NCI-H526 treated with DMSO at 0.1 percent for 48 hours (cell line): ENCODE results near the gene MTHFD2L.
"Not testable (repeated sequence)": the region's sequence is repeated elsewhere in the genome, so short reads cannot be mapped to it uniquely, and the experiment has no call there.

Source experiments
- DNase-seq: peaks from one replicate; lab custom pipeline; 2025; lab: John Stamatoyannopoulos, UW

Gene MTHFD2L

GRCh38 chr4:74335341-74336021 lies 177.6 kb downstream of the MTHFD2L start:
- DNase-seq, result no peak

- DNase-seq, result no peak
Observed at GRCh38 chr4:74338792-74339333, 180.9 kb downstream of the MTHFD2L start.

GRCh38 chr4:74339501-74339900 lies 181.6 kb downstream of the MTHFD2L start:
- no peak for DNase-seq

GRCh38 chr4:74340421-74340820 lies 182.5 kb downstream of the MTHFD2L start:
- not testable (repeated sequence) for DNase-seq

- no peak for DNase-seq
Observed at GRCh38 chr4:74344031-74344430, 186.1 kb downstream of the MTHFD2L start.
